SU-DHL-6 (cell line): ENCODE measurements around the gene SFT2D3.

Experiments used
- H2AFZ ChIP-seq: fragments of 200-600 bp; sonication (generic); 2 replicates; pipeline ENCODE4 v1.6.1; 2014; ENCODE audit warnings: low read depth, mild to moderate bottlenecking, moderate library complexity, mixed read lengths, antibody characterized with exemption, low read length; ENCODE audit not compliant: severe bottlenecking
- H3F3A ChIP-seq: fragments of 200-600 bp; shearing (Covaris generic); 2 replicates; pipeline ENCODE4 v1.6.0; 2016; ENCODE audit warnings: antibody characterized with exemption, mild to moderate bottlenecking; ENCODE audit not compliant: insufficient read depth
- H3K27ac ChIP-seq: fragments of 200-600 bp; sonication (generic); 2 replicates; pipeline ENCODE4 v1.5.1; 2016; ENCODE audit warnings: low read depth, mild to moderate bottlenecking, low read length, moderate library complexity, mixed read lengths
- H3K27me3 ChIP-seq: fragments of 200-600 bp; sonication (generic), shearing (Covaris generic); 2 replicates; pipeline ENCODE4 v1.6.0; 2014; ENCODE audit warnings: mild to moderate bottlenecking, low read length
- H3K36me3 ChIP-seq: fragments of 200-600 bp; sonication (generic); 2 replicates; pipeline ENCODE4 v1.6.1; 2014; ENCODE audit warnings: mild to moderate bottlenecking, low read length, mixed read lengths
- H3K4me2 ChIP-seq: fragments of 300-600, 200-600 bp; shearing (Covaris generic), sonication (generic); 2 replicates; pipeline ENCODE4 v1.6.0; 2014; ENCODE audit warnings: low read length, low read depth, mild to moderate bottlenecking; ENCODE audit not compliant: poor library complexity, severe bottlenecking
- H3K4me3 ChIP-seq: fragments of 200-600 bp; sonication (generic); 2 replicates; pipeline ENCODE4 v1.5.1; 2014; ENCODE audit warnings: antibody characterized with exemption, low read length, mild to moderate bottlenecking, mixed read lengths; ENCODE audit not compliant: insufficient read depth, poor library complexity, severe bottlenecking
- H3K79me2 ChIP-seq: fragments of 200-600 bp; sonication (generic); 2 replicates; pipeline ENCODE4 v1.6.1; 2014; ENCODE audit warnings: mild to moderate bottlenecking, low read length, moderate library complexity; ENCODE audit not compliant: insufficient read depth
- H3K9ac ChIP-seq: fragments of 200-600 bp; sonication (generic); 2 replicates; pipeline ENCODE4 v1.7.0; 2014; ENCODE audit warnings: mild to moderate bottlenecking, low read length
- H3K9me2 ChIP-seq: fragments of 200-600 bp; sonication (generic); replicated peaks from 2 replicates; pipeline ENCODE4 v1.6.1; 2014; ENCODE audit warnings: low read length; ENCODE audit not compliant: insufficient read depth
- H3K9me3 ChIP-seq: fragments of 200-600 bp; sonication (generic); 2 replicates; pipeline ENCODE4 v1.6.1; 2014; ENCODE audit warnings: low read length, mixed read lengths; ENCODE audit not compliant: insufficient read depth
- H4K20me1 ChIP-seq: fragments of 200-600 bp; sonication (generic); 2 replicates; pipeline ENCODE4 v1.6.1; 2014; ENCODE audit warnings: low read depth, mild to moderate bottlenecking, antibody characterized with exemption, low read length, moderate library complexity, mixed read lengths
- EZH2phosphoT487 ChIP-seq: fragments of 200-600 bp; sonication (generic), shearing (Covaris generic); conservative IDR thresholded peaks from 2 replicates; pipeline ENCODE4 v1.6.1; 2018; ENCODE audit warnings: mild to moderate bottlenecking, antibody characterized with exemption, low read length, moderate library complexity, mixed read lengths
- TF ChIP-seq, protein P1 (sequence below): fragments of 200-600 bp; sonication (generic); IDR thresholded peaks from one replicate; pipeline ENCODE4 v1.5.1; 2017; ENCODE audit warnings: antibody characterized with exemption, mild to moderate bottlenecking, low read length, moderate library complexity; ENCODE audit not compliant: insufficient read depth, poor library complexity, severe bottlenecking

The SFT2D3 gene

DNA sequence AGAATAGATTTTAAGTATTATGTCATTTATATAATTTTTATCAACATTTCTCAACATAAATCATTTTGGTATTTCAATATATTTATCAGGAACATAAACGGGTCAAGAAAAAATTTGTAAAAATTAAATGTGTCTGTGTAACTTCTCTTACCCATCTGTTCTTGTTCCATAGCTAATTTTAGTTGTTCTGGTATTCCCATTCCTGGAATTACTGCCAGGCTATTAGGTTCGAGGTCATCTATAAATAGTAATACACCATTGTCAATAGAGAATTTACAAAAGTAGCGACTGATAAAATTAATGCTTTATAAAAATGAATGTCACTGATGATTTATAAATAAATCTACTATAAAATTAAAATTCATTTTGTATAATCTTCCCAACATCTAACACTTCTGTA, 21.5 kb downstream of the SFT2D3 start:
- TF ChIP-seq, protein P1, sequence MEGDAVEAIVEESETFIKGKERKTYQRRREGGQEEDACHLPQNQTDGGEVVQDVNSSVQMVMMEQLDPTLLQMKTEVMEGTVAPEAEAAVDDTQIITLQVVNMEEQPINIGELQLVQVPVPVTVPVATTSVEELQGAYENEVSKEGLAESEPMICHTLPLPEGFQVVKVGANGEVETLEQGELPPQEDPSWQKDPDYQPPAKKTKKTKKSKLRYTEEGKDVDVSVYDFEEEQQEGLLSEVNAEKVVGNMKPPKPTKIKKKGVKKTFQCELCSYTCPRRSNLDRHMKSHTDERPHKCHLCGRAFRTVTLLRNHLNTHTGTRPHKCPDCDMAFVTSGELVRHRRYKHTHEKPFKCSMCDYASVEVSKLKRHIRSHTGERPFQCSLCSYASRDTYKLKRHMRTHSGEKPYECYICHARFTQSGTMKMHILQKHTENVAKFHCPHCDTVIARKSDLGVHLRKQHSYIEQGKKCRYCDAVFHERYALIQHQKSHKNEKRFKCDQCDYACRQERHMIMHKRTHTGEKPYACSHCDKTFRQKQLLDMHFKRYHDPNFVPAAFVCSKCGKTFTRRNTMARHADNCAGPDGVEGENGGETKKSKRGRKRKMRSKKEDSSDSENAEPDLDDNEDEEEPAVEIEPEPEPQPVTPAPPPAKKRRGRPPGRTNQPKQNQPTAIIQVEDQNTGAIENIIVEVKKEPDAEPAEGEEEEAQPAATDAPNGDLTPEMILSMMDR, result no peak
- TF ChIP-seq EZH2phosphoT487, result no peak
- H3K4me3 ChIP-seq, result no peak overlapping the region
- H3K4me2 ChIP-seq, result no peak overlapping the region
- no peaks in the 10 kb centered on the region for H4K20me1 ChIP-seq
- H2AFZ ChIP-seq, result no peak overlapping the region
- no peaks in the 10 kb centered on the region for H3K27me3 ChIP-seq
- H3F3A ChIP-seq, result no peaks in the 10 kb centered on the region
- H3K9me2 ChIP-seq, result no peaks in the 10 kb centered on the region
- no peaks in the 10 kb centered on the region for H3K9me3 ChIP-seq
- H3K36me3 ChIP-seq, result peaks cover 26% of the 10 kb centered on the region
- H3K79me2 ChIP-seq, result no peaks in the 10 kb centered on the region
- H3K9ac ChIP-seq, result no peak overlapping the region
- no peak overlapping the region for H3K27ac ChIP-seq

DNA sequence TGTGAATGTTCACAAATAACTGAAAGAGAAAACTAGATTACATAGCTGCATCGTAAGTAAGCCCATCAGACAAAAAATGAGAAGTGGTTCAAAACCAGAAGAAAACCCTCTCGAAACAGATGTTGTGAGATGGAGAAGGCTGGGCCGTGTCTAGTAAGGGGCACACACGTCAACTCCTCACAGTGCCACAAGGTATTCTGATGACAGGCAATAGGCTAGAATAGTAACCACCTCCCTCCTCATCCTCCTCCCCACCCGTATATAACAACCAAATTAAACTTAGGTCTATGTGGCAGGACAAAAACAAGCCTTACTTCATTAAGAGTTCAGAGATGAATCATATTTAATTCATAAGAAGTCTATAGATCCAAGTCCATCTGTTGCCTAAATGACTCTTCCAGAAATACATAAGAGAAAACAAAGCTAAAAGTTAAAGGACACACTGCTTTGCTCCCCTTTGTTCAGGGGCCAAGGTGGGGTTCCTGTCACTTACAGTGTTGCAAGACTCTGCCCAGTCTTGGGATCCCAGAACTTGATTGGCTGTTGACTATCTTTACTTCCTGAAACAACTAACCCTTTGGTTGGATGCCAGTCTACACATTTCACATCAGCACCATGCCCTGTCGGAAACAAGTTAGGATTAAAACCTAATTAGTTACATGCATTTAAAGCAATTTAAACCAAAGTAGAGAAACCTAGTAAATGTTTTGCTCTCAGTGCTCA, 25.0 kb downstream of the SFT2D3 start:
- peaks cover 1% of the 10 kb centered on the region; the same call in 1 of the 2 replicates for H3F3A ChIP-seq
- H3K9me2 ChIP-seq, result no peaks in the 10 kb centered on the region
- peaks cover 30% of the 10 kb centered on the region for H3K36me3 ChIP-seq

DNA sequence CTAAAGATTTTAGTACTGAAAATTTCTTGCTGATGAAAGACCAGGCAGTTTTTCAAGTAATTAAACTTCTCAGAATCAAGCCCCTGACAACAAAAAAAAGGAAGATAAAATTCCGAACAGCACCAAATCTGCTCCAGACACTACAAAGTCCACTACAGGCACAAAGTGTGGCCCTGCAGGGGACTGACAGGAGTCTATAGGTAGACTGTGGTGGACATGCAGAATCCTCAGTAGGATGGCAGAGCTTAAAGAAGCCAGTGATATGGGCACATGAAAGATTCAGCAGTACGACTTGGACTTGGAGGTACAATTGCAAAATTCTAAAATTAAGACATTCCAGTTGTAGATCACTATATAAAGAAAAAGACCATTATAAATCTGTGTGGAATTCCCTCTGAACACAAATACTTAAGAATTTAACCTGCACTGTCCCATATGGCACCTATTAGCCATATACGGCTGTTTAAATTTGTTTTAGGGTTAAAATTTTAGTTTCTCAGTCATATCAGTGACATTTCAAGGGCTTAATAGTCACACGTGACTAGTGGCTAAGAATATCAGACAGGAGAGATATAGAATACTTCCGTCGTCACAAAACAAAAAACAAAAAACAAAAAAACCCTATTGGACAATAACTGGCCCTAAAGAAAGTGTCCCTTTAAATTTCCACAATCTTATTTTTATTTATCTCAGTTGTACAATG, 32.0 kb downstream of the SFT2D3 start:
- Histone ChIP-seq H3K79me2 (no peaks in the 10 kb centered on the region), H3K27ac (no peak overlapping the region), H3K36me3 (peaks cover 21% of the 10 kb centered on the region), H3K27me3 (no peaks in the 10 kb centered on the region), H4K20me1 (no peaks in the 10 kb centered on the region), H3K9ac (no peak overlapping the region), H3K9me3 (no peaks in the 10 kb centered on the region), H3K9me2 (no peaks in the 10 kb centered on the region), H3K4me2 (no peak overlapping the region), H3K4me3 (no peak overlapping the region), H3F3A (peaks cover 14% of the 10 kb centered on the region; the same call in 1 of the 2 replicates), H2AFZ (no peak overlapping the region)
- no peak for TF ChIP-seq EZH2phosphoT487
- TF ChIP-seq, protein P1, result no peak

More for the DNA sequence above, 25.0 kb downstream of the SFT2D3 start:
- Histone ChIP-seq H4K20me1 (no peaks in the 10 kb centered on the region), H3K79me2 (no peaks in the 10 kb centered on the region), H2AFZ (no peak overlapping the region), H3K27me3 (no peaks in the 10 kb centered on the region), H3K27ac (no peak overlapping the region), H3K4me3 (no peak overlapping the region), H3K9me3 (no peaks in the 10 kb centered on the region), H3K9ac (no peak overlapping the region), H3K4me2 (no peak overlapping the region)
- TF ChIP-seq, protein P1, result no peak
- TF ChIP-seq EZH2phosphoT487, result no peak
